Fibroblast of the conjunctiva (primary cell): ENCODE results near the gene MVB12B.

Source experiments
- DNase-seq: peaks from one replicate; pipeline ENCODE4 v3.0.0-alpha.2; 2010; ENCODE audit warnings: low read depth

MVB12B gene

DNA sequence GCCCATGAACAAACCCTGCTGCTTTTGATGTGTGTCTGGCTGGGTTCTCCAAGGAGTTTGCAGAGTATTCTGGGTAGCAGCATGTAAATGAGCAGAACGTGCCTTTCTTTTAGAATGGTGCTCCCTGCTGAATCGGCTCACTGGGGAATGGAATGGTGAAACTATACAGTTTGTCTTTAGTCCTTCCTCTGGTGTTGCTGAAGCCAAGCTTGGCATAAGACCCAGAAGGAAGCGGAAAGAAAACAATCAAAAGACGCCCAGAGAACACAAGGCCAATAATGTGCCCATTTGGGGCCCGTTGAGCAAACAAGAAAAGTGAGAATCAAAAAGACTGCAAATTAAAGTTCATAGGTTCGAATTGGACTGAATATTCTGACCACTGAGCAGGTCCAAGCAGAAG lies 60.1 kb downstream of the MVB12B start:
- no peak for DNase-seq

DNA sequence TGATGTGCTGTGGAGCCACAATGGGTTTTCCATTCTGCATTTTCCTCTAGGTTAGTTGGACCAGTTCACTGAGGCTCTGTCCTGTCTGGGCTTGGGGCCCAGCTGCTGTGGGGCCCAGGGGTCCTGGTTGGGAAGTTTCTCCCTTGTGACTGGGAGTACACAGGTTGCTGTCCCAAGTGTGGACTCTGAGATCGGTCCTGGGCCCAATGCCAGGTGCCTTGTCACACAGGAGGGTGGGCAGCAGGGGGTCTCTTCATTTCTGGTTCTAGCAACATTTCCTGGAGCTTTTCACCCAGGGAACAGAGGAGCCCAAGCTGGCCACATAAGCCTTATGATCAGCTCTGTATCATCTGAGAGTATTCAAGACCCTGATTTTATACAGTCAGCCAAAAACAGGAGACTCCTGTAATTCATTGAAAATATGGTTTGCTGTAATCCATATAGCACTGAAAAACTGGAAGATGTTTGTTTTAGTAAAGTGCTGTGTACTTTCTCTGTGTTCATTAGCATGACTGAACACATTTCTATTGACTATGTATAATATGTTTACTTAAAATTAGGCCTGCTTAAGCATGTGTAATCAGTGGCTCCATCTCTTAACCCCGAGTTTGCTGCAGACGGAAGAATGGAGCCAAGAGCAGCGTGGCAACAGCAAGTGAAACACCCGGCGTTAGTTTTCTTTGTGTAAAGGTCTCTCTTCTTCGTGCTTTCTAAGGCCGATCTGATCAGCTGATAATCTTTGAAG lies 62.5 kb downstream of the MVB12B start:
- no peak for DNase-seq

- no peak for DNase-seq
Measured at GRCh38 chr9:126389992-126390391, 63.4 kb downstream of the MVB12B start.

DNA sequence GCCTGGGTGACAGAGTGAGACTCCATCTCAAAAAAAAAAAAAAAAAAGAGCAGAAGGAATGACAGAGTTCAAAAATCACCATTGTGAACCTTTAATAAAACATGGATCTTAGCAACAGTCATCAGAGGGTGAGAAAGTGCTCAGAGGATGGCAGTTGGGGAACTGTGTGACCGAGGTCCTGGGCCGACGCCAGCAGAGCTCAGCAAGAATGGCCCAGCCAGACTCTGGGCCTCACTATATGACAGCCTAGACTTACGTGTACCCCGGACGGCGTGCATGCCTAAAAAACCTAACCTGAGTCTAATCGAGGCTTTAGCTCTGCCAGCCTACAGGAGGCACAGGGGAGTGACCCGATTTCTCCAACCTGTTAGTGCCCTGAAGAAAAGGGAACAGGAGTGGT lies 64.3 kb downstream of the MVB12B start:
- DNase-seq: no peak

DNA sequence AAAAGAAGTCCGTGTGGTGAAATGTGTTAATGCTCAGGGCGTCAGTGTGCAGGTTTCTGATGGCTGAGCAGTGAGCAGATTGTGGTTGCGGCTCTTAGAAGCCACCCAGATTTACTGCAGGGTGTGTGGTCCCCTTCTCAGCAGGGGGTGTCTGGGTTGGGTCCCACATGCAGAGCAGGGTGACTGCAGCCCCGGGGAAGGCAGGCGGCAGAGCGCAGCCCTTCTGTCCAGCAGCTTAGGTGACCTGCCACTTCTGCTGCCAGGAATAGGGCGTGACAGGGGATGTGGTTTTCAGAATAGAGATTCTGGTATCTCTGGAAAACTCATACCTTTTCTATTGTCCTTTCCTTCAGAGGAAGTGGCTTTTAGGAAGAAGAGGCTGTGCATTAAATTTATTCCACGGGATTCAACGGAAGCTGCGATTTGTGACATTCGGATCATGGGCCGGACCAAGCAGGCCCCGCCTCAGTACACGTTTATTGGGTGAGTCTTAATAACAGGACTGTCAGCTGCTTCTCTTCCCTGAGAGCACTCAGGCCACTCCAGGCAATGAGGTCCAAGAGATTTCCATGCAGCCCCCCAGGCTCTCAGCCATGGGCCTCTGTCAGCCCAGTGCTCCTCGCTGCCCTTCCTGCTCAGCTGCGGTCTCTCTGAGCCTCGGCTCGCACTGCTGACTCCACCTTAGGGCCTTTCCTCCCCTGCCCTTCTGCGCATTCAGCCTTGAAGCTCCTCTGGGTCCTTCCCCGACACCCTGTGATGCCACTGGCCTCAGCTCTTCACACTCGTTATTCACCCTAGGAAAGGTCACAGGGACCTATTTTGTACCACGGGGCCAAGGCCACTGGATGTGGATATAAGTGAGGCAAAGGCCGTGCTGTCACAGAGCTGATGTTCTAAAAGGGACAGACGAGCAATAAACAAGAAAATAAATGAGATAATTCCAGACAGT lies 65.4 kb downstream of the MVB12B start:
- no peak for DNase-seq

DNA sequence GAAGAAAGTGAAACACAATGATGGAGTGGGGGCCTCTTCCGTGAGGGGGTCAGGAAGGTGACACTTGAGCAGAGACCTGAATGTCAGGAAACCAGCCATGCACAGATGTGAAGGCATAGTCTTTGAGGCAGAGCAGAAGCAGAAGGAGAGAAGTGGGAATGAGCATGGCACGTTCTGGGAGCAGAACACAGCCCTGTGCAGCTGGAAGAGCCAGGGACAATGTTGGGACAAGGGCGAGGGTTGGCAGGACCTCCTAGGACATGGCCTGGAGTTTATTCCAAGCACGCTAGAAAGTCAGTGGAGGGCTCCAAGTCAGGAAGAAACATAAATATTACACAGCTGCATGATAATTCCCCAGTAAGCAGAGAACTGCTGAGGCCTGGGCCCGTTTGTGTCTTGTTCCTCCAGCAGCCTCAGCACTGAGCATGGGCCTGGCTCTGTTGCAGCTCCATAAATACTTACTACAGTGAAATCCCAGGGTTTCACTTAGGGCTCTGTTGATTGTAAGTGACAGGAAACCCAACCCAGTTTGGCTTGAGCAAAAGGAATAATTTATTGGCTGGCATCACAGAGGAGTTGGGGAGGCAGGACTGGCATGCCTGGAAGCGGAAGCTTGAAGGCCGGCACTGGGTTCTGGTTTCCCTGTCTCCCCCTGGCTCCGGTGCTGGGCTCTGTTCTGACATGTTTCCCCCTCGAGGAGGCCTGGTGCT lies 66.2 kb downstream of the MVB12B start:
- DNase-seq: no peak

DNA sequence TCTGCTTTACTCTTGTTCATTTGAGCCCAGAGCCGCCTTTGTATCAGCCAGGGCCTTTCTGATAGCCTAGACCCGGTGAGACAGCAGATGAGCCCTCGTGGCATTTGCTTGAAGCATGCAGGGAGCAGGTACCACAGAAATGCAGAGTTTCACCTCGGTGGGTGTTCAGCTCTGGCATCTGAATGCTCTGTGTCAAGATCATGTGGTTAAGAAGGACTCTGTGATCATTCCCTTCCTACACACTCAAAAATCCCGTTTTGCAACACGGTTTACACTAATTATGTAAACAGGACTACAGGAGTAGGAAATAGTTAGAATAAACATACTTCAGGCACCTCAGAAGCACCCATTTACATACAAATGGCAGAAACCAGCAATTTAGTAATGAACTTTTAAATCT lies 67.2 kb downstream of the MVB12B start:
- DNase-seq: no peak

DNA sequence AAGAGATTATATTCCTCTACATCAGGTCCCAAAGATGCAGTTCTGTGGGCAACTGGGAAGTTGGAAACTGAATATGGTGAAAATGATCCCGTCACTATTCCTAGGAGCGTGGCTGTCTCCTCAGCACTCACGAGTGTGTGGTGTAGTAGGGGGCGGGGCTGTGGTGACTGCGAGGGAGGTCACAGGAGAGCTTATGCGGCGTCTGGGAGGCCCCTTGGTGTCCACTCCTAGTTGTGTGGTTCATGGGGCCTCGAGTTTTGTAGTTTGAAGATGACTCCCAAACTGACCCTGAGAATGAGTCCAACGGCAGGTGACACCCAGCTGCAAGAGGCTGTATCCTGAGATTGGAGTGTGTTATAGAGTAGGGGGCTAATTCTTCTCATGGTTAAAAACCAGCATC lies 68.2 kb downstream of the MVB12B start:
- DNase-seq: no peak

- peak; percentile 32 for DNase-seq
Measured at GRCh38 chr9:126395439-126396212, 69.0 kb downstream of the MVB12B start.

GRCh38 chr9:126397056-126397455 lies 70.4 kb downstream of the MVB12B start:
- no peak for DNase-seq

- peak; percentile 17 for DNase-seq
Measured at GRCh38 chr9:126398403-126399058, 71.9 kb downstream of the MVB12B start.

GRCh38 chr9:126399251-126399650 lies 72.6 kb downstream of the MVB12B start:
- DNase-seq: no peak

DNA sequence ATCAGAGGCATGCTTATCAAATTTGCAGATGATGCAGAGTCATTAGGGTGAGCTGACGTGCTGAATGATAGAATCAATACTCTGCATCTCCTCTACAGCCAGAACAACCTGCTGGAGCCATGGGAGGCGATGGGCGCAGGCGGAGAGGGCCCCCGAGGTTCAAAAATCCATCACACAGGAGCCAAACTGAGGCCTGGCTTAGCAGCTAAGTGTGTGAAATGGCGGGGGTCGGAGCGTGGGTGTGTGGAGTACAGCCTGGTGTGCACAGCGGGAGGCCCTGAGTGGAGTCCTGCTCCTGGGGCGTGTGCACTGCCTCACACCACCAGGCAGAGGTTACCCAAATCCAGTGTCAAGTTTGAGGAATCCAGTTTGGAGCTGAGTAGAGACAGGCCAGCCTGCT lies 73.2 kb downstream of the MVB12B start:
- DNase-seq: no peak

- no peak for DNase-seq
Measured at GRCh38 chr9:126400571-126400970, 73.9 kb downstream of the MVB12B start.

DNA sequence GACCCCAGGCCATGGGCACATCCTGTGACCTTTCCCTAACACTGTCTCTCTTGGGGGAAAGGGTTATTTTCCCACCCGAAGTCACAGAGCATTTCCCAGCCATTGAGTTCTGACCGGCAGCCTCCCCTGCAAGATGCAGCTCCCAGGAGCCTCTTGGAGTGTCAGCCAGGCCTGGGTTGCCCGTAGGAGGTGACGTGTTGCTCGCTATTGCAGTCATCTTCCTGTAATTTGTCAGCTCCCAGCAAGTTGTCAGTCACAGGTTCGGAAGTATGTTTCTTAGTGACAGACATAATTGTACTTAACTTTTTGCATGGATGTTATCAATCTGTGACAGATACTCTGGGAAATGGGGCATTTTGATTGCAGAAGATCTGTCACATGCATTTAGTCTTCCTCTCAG lies 74.5 kb downstream of the MVB12B start:
- no peak for DNase-seq

DNA sequence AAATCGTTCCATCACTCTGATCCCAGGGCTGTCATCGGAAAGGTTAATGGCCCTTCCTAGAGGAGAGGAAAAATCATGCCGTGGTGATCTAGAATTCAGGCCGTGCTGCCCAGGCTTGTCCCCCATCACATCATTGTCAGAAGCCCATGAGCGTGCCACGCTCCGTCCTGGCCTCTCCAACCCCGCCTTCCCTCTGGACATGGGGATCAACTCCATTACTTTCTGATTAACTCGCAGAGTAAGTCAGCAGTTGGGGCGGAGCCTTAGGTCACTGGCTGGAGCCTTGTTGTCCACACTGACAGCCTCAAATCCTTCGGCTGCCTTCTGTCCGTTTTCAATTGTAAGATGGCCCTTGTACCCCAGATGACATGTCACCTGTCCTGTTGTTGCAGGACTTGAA lies 75.0 kb downstream of the MVB12B start:
- DNase-seq: no peak

GRCh38 chr9:126403397-126403796 lies 76.8 kb downstream of the MVB12B start:
- no peak for DNase-seq

DNA sequence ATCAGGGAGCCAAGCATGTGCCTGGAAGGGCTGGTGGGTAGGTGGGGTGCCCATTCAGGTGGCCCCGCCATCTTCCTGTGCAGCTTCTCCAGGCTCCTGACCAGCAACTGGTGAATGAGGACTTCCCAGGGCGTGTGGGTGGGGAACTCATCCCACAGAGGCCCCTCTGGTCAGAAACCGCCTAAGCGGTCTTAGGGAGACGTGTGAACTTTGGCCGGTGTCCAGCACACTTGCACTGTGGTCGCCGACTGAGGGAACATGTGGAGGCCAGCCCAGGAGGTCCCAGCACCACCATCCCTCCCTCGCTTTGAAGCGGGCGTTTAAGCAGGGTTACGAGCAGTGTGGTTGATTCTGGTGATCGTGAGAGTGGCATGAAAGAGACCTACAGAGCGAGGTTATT lies 77.8 kb downstream of the MVB12B start:
- no peak for DNase-seq

DNA sequence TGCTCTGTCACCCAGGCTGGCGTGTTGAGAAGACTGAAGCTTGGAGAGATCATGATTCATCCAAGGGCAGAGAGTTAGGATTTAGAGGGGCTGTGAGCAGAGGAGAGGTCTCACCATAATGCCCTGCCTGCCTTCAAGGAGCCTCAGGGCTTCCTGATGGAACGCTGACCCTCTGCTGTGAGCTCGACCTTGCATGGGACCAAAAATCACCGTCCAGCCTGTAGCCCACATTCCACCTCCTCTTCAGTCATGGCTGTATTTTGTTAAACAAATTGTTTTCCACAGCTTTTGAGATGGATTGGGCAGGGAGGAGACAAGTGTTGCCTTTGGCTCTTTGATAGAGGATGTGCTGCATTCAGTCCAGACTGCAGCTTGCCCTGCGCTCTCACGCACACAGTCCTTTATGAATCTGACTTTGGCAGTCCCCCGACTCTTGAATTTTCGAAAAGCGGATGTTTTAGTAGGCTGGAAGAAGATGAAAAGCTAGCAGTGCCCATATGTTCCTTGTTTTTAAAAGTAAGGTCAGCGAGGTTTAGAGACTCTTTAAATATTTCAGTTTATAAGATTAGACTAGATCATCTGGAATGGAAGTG lies 79.5 kb downstream of the MVB12B start:
- no peak for DNase-seq

- no peak for DNase-seq
Measured at GRCh38 chr9:126407114-126407870, 80.7 kb downstream of the MVB12B start.
